Testis (tissue), 2 donors: ENCODE data around the gene PRIM2.
"Not testable (repeated sequence)": the region's sequence is repeated elsewhere in the genome, so short reads cannot be mapped to it uniquely, and the experiment has no call there.

Experiments used
- POLR2A ChIP-seq: fragments of 450-650 bp; IDR thresholded peaks from one replicate; pipeline ENCODE4 v1.6.1; 2017; ENCODE audit warnings: antibody characterized with exemption, mild to moderate bottlenecking, moderate library complexity
- TF ChIP-seq, protein P1 (sequence below), 3 experiments: fragments of 450-650 bp in 2 of 3; fragments of 200-600 bp in 1 of 3; sonication (generic) in 1 of 3; IDR thresholded peaks; one replicate each; pipeline ENCODE4 v1.5.1; 2016 to 2019; ENCODE audit warnings: antibody characterized with exemption in 3 of 3, mild to moderate bottlenecking in 2 of 3, moderate library complexity in 1 of 3

DNA sequence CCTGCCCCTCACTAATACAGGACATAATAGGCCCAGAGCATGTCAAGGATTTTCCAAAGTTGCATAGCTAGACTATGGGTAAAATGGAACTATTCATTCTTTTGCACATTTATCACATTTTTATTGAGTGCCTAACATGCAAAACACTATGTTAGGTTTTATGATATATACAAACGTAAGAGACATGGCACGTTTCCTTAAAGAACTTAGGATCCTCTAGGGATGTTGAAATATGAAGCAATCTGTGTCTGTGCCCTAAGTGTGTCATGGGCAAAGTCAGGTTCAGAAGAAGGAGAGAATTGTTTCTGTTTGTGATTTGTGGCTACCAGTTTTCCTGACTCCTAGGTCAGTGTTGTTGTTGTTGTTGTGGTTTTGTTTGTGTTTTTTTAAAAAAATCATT is 158.2 kb downstream of the PRIM2 start:
- TF ChIP-seq, protein P1, sequence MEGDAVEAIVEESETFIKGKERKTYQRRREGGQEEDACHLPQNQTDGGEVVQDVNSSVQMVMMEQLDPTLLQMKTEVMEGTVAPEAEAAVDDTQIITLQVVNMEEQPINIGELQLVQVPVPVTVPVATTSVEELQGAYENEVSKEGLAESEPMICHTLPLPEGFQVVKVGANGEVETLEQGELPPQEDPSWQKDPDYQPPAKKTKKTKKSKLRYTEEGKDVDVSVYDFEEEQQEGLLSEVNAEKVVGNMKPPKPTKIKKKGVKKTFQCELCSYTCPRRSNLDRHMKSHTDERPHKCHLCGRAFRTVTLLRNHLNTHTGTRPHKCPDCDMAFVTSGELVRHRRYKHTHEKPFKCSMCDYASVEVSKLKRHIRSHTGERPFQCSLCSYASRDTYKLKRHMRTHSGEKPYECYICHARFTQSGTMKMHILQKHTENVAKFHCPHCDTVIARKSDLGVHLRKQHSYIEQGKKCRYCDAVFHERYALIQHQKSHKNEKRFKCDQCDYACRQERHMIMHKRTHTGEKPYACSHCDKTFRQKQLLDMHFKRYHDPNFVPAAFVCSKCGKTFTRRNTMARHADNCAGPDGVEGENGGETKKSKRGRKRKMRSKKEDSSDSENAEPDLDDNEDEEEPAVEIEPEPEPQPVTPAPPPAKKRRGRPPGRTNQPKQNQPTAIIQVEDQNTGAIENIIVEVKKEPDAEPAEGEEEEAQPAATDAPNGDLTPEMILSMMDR (IDR thresholded peaks at IDR 0.05), result not testable (repeated sequence)
- not testable (repeated sequence) for TF ChIP-seq POLR2A
